Limb (tissue), 2 donors: Measurements from ENCODE around the gene AEBP2.
A peak's percentile ranks its signal among the peaks of the same experiment; 100 is the strongest.

Experiments
- DNase-seq, 2 donors: peaks; one replicate each; pipeline ENCODE4 v3.0.0-alpha.2; 2016; ENCODE audit errors: extremely low spot score in 2 of 2

AEBP2 gene

DNA sequence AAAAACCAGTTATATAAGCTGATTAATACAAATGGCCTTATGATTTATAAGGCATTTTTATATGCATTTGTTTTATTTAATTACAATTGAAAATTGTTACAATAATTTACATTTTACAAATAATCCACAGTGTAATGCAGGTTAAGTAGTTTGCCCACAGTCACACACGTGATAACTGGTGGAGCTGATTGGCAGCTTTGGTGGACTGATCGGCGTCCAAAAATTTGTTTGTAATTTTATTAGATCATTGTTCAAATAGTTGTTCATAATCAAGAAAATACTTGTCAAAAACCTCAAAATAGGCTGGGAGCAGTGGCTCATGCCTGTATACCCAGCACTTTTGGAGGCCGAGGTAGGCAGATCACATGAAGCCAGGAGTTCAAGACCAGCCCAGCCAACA lies 59.7 kb downstream of the AEBP2 start:
- no peak for DNase-seq

- DNase-seq: no peak
Measured at GRCh38 chr12:19506497-19506896, 67.2 kb downstream of the AEBP2 start.

GRCh38 chr12:19507823-19508222 lies 68.5 kb downstream of the AEBP2 start:
- peak in 1 of 2 donors; percentile 27 for DNase-seq

DNA sequence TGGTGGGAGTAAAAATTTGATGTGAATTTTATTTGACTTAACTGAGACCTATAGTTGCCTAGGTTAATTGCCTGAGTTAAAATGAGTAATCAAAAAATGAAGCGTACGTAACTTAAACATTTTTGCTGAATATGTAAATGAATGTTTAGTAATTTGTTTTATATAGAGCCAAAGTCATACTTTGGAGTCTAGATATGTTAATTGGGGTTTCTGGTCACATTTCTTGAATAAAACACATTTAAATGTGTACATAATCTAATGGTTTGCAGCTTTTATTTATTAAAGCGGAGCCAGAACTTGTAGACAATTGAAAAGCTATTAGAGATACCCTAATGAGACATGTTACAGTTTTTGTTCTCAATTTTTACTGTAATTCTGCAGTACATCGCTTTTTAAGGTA lies 71.2 kb downstream of the AEBP2 start:
- no peak for DNase-seq

GRCh38 chr12:19515179-19515578 lies 75.9 kb downstream of the AEBP2 start:
- DNase-seq: no peak

- peak in 1 of 2 donors; percentile 62 for DNase-seq
Measured at GRCh38 chr12:19517583-19517982, 78.3 kb downstream of the AEBP2 start.

- no peak for DNase-seq
Measured at GRCh38 chr12:19518209-19518608, 78.9 kb downstream of the AEBP2 start.

DNA sequence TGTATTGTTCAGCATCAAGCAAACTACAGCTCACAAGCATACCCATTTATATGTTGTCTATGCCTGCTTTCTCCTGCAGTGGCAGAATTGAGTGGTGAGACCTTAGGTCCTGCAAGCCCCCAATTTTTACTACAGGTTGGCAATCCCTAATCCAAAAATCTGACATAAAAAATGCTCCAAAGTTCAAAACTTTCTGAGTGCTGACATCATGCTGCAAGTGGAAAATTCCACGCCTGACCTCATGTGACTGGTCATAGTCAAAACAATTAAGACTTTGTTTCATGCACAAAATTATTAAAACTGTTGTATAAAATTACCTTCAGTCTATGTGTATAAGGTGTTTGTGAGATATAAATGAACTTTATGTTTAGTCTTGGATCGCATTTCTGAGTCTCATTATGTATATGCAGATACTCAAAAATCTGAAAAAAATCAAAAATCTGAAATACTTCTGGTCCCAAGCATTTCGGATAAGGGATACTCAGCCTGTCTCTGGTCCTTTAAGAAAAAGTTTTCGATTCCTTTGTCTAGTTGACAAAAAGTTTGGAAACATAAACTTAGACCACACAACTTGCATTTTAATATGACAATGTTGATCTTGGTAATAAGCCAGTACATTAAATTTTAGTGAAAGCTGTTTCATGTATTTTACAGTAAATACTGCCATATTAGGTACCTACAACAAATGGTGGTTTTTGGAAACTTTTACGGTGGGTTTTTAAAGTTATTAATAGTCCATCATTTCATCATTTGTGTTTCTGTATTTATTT lies 81.5 kb downstream of the AEBP2 start:
- DNase-seq: no peak

DNA sequence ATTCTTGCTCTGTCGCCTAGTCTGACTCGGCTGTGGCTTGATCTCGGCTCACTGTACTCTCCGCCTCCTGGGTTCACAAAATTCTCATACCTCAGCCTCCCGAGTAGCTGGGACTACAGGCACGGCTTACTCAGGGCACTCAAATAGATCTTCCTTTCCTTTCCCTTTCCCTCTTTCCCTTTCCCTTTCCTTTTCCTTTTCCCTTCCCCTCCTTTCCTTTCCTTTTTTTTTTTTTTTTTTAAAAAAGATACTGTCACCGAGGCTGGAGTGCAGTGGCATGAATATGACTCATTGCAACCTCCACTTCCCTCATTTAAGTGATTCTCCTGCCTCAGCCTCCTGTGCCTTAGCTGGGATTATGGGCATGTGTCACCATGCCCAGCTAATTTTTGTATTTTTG lies 86.0 kb downstream of the AEBP2 start:
- DNase-seq: no peak

DNA sequence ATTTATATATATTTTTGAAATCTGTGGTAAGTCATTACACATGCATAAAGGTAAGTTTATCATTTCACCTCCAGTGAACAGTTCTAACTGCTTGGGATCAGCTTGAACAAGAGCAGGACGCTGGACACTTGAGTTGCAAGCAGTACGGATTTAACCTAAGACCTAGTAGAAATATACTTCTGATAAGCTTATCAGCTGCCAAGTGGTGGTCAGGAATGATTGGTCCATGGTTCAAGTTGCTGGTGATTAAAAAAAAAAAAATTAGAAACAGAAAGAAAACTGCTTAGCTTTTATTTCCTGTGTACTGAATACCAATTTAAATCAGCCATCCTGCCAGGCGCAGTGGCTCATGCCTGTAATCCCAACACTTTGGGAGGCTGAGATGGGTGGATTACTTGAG lies 88.6 kb downstream of the AEBP2 start:
- DNase-seq: no peak

GRCh38 chr12:19528750-19529149 lies 89.5 kb downstream of the AEBP2 start:
- DNase-seq: no peak

DNA sequence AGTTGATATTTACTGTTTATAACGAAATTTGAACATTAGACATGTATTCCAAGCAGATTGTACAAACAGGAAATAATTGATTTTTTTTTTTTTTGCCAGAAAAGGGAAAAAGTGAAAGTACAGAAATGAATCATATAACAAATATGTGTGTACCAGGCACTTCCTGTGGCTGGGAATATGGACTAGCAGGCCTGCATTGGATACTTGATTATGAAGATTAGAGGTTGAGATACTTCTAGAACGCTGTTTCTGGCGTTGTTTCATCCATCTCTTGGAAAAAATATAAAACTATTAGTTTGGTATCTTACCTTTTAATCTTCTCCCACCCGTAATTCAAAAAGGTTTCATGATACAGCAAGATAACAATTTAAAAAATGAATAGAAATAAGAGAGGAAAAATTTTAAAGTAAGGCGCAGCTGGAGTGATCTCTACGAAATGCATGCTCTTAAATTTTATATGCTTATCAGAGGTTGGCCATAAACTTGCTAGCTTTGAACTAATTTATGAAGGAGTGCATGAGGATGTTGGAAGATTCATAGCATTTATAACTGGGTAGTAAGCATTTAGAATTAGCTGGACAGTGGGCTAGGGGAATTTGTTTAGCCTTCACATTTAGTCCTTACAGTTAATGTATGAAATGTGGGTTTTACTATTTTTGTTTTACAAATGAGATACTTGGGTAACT lies 90.8 kb downstream of the AEBP2 start:
- DNase-seq: no peak

GRCh38 chr12:19530637-19531023 lies 91.3 kb downstream of the AEBP2 start:
- DNase-seq: no peak

- DNase-seq: no peak
Measured at GRCh38 chr12:19533567-19533966, 94.3 kb downstream of the AEBP2 start.

GRCh38 chr12:19539071-19539470 lies 99.8 kb downstream of the AEBP2 start:
- DNase-seq: no peak

DNA sequence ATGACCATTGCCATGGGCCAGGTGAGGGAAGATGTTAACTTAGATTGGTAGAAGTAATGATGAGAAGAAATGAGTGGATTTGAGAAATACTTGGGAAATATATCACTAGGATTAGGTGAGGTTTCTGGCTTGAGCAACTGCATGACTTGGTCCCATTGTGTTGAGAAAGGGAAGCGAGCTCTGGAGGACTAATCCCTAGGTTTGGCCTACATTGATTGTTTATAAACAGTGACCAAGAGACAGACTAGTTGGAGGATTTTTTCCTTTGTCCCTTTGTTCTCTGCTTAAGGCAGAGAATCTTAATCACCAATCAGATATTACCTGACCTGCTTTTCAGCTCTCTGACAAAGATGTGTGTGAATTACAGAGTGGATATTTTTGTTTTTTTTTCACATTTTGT lies 100.5 kb downstream of the AEBP2 start:
- no peak for DNase-seq

DNA sequence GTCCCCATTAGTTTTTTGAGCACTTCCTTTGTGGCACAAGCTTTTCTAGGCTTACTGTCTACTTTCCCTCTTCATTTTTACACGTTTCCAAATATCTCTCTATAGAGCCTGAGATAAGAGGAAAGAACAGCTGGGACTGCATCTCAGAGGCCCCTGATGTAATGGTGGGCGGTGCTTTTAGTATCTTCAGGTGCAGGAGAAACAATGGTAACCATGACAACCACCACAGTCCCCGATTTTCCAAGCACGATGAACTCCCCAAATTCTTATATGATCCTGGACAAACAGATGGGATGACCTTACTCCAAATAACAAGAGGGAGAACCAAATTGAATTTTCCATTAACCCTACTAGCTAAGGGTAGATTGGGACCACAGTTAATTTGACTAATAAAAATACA lies 103.3 kb downstream of the AEBP2 start:
- no peak for DNase-seq

- DNase-seq: no peak
Measured at GRCh38 chr12:19544353-19544752, 105.1 kb downstream of the AEBP2 start.

DNA sequence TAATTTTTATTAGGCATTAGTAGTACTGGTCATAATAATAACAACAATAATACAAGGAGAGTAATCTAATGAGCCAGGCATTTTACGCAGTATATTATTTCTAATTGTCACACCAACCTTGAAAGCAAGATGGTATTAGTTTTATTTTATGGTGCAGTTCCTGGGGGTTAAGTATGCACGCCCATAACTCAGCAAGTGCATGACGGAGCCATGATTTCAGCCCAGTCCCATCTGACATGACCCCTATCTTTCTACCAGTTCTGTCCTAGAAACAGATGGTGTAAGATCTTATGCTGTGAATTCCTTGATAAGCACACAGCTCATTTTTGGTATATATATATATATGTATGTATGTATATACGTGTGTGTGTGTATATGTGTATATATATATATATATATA lies 106.0 kb downstream of the AEBP2 start:
- DNase-seq: no peak

DNA sequence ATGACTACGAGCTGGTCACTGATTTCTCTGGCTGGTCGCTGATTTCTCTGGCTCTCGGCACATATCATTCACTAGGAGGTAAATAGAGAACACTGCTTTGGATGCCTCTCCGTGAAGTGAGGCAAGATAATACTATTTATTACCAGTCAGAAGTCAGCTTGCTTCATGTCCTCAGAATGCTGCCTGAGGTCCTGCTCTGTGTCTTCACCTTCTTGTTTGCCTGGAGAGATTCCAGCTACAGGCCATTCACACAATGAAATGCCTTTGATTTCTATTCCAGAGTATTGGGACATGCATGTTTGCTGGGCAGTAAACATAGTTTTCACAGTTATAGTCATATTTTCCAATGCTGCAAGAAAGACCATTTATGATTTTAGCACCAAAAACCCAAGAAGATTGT lies 106.7 kb downstream of the AEBP2 start:
- peak in 1 of 2 donors; percentile 21 for DNase-seq

DNA sequence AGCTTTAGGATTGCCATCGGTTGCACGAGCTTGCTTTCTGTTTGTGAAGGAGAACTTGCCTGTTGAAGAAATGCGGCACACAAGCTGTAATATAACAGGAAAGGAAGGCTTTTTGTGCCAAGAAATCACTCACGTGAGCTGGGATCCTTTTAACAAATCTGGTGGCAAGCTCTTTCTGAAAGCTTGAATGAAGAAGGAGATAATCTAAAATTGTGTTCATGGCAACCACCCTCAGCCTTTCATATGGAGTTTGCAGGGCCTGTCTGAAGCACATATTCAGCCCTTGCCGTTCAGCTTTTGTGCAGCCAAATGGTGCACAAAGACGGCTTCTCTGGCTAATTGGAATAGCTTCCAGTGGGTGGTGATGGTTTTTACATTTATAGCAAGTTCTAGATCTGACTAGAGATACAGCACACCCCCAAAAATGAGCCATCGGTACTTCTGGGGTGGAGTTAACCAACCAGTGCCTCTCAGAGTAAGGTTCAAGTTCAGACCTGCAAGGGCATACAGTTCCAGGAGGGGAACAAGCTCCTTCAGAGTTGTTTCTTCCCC lies 107.4 kb downstream of the AEBP2 start:
- DNase-seq: no peak

DNA sequence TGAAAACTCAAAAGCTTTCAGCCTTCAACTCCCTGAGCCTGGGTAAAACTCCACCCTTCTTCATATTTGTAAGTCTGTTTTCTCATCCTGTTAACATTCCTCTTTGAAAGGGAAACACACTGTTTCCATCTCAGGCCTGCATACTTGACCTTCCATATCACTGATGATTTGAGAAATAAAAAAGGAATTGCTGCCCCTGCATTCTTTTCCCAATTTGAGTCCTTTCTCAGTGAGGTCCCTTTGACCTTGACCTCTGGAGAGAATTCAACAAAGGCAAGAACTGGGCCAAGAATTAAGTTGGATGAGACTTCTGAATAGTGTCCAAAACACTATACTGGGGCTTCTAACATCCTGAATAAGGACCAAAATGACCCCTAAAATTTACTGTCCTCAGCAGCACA lies 108.0 kb downstream of the AEBP2 start:
- peak in 1 of 2 donors; percentile 43 for DNase-seq

DNA sequence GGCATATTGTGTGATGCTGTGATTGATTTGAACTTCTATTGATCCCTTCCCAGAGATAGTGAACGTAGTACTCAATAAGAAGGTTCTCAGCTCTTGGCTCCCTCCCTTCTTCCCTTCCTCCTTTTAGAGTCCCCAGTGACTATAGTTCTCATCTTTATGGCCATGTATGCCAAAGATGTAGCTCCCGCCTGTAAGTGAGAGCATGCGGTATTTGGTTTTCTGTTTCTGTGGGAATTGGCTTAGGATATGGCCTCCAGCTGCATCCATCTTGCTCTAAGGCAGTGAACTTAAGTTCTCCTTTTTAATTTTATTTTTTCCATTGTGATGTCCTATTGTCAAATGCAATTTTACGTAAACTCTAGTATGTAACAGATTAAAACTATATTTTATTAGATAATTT lies 109.5 kb downstream of the AEBP2 start:
- peak in 1 of 2 donors; percentile 27 for DNase-seq
